ENCODE measurements around the gene GFAP.
A peak's percentile ranks its signal among the peaks of the same experiment; 100 is the strongest.

Gene GFAP

GRCh38 chr17:44906010-44906646, 9.2 kb downstream of the GFAP start:
- H3K4me3 ChIP-seq (ENCODE audit: low read length in 2 of 2): no peak overlapping the region
- no peak overlapping the region for H3K9ac ChIP-seq (ENCODE audit: low read length in 2 of 2)
- H3K9me3 ChIP-seq (ENCODE audit: control insufficient read depth in 2 of 2, low read length in 2 of 2): no peaks in the 10 kb centered on the region
- peaks cover 0 to 3% of the 10 kb centered on the region in 2 donors for H3K27me3 ChIP-seq (ENCODE audit: control insufficient read depth in 1 of 2, insufficient read depth in 2 of 2, low read length in 2 of 2)
- H3K4me1 ChIP-seq (ENCODE audit: control insufficient read depth, insufficient read depth, low read length): peaks cover 15% of the 10 kb centered on the region
- no peaks in the 10 kb centered on the region for H3K36me3 ChIP-seq (ENCODE audit: control insufficient read depth in 2 of 2, insufficient read depth in 2 of 2, low read length in 2 of 2)
- no peak overlapping the region for H3K27ac ChIP-seq (ENCODE audit: low read length)

DNA sequence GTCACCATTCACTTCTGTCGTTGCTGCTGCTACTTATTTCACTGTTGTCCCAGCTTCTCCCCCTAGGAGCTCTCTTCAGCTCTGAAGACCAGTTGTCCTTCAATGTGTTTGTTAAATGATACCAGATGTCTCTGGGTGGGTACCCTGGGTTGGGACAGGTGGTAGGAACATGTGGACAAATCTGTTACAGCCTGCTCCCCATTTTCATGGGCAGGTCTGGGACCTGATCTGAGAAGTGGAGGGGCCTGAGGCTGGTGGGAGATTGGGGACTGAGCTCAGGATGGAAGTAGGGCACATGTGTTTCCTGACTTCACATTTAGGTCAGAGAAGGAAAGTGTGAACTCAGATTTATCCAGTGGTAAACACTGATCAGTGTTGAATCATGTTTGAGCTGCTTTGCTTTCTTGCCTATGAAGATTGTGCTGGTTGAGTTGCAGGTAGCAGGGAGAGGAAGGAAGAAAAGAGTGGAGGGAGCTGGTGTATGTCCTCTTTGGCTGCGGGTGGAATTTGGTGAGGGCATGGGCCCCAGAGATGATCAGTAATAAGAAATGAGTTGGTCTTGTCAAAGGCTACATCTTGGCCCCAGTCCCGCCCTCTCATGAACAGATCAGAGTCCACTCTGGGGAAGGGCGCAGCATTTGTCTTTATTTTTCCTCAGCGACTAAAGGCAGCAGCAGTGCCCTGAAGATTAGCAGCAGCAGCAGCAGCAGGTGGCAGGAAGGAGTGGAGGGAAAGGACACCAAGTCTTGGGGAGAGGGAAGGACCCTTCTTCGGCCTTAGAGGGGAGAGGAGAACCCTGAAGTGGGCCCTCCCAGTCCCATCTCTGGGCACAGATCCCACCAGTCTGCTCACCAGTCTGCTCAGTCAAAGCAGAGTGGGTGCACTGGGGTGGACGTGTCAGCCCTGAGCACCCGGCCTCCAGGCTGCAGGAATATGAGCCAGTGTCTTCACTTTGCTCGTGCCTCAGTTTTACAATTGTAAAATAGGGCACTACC, 10.0 kb downstream of the GFAP start:
- Histone ChIP-seq H3K36me3 (ENCODE audit: control insufficient read depth in 2 of 2, insufficient read depth in 2 of 2, low read length in 2 of 2) (no peaks in the 10 kb centered on the region), H3K4me3 (ENCODE audit: low read length in 2 of 2) (no peak overlapping the region), H3K4me1 (ENCODE audit: control insufficient read depth, insufficient read depth, low read length) (peaks cover 19% of the 10 kb centered on the region), H3K9me3 (ENCODE audit: control insufficient read depth in 2 of 2, low read length in 2 of 2) (no peaks in the 10 kb centered on the region), H3K9ac (ENCODE audit: low read length in 2 of 2) (no peak overlapping the region), H3K27me3 (ENCODE audit: control insufficient read depth in 1 of 2, insufficient read depth in 2 of 2, low read length in 2 of 2) (no peaks in the 10 kb centered on the region), H3K27ac (ENCODE audit: low read length) (no peak overlapping the region)

DNA sequence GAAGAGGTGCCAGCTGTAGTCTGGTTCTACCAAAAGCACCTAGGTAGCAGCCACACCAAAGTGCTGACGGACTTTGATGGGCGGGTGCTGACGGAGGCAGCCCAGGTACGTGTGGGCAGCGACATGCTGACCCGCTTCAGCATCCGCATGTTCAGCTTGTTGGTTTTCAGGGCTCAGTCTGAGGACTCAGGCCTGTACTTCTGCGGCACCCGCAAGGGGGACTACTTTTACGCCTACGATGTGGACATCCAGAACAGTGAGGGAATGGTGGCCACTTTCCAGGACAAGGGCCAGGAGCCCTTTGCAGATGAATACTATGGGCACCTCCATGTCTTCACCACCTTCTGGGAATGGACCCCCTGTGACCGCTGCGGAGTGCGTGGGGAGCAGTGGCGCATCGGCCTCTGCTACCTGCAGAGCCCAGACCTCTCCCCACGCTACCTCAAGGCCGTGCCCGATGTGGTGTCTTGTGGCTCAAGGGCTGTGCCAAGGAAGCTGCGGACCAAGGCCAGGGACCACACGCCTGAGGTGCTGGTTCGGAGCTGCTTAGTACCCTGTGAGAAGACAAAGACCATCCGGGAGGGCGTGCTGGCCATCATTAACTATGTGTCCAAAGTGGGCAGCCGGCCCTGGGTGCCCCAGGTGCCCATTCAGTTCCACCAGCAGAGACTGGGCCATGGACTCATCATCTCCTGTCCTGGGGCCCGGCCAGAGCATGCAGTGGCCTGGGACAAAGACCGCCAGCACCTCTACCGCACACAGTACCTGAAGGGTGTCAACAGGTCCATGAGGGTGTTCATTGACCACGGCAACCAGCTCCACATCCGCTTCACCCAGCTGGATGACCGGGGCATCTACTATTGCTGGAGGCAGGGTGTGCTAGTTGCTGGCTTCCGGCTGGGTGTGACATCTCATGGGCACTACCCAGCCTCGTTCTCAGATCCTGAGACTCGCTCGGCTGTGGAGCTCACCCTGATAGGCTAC, 11.0 kb downstream of the GFAP start:
- Histone ChIP-seq H3K9ac (ENCODE audit: low read length in 2 of 2) (no peak overlapping the region), H3K9me3 (ENCODE audit: control insufficient read depth in 2 of 2, low read length in 2 of 2) (no peaks in the 10 kb centered on the region), H3K4me1 (ENCODE audit: control insufficient read depth, insufficient read depth, low read length) (peaks cover 24% of the 10 kb centered on the region), H3K27me3 (ENCODE audit: control insufficient read depth in 1 of 2, insufficient read depth in 2 of 2, low read length in 2 of 2) (no peaks in the 10 kb centered on the region), H3K27ac (ENCODE audit: low read length) (no peak overlapping the region), H3K4me3 (ENCODE audit: low read length in 2 of 2) (no peak overlapping the region), H3K36me3 (ENCODE audit: control insufficient read depth in 2 of 2, insufficient read depth in 2 of 2, low read length in 2 of 2) (no peaks in the 10 kb centered on the region)

- Histone ChIP-seq H3K9me3 (ENCODE audit: control insufficient read depth in 2 of 2, low read length in 2 of 2) (no peaks in the 10 kb centered on the region), H3K9ac (ENCODE audit: low read length in 2 of 2) (no peak overlapping the region), H3K4me1 (ENCODE audit: control insufficient read depth, insufficient read depth, low read length) (peaks cover 31% of the 10 kb centered on the region), H3K27me3 (ENCODE audit: control insufficient read depth in 1 of 2, insufficient read depth in 2 of 2, low read length in 2 of 2) (no peaks in the 10 kb centered on the region), H3K4me3 (ENCODE audit: low read length in 2 of 2) (no peak overlapping the region), H3K36me3 (ENCODE audit: control insufficient read depth in 2 of 2, insufficient read depth in 2 of 2, low read length in 2 of 2) (no peaks in the 10 kb centered on the region), H3K27ac (ENCODE audit: low read length) (no peak overlapping the region)
Measured at GRCh38 chr17:44903012-44903685, 12.2 kb downstream of the GFAP start.

- no peak overlapping the region for H3K27ac ChIP-seq (ENCODE audit: low read length)
- H3K36me3 ChIP-seq (ENCODE audit: control insufficient read depth in 2 of 2, insufficient read depth in 2 of 2, low read length in 2 of 2): no peaks in the 10 kb centered on the region
- no peaks in the 10 kb centered on the region for H3K27me3 ChIP-seq (ENCODE audit: control insufficient read depth in 1 of 2, insufficient read depth in 2 of 2, low read length in 2 of 2)
- H3K4me3 ChIP-seq (ENCODE audit: low read length in 2 of 2): no peak overlapping the region
- peaks cover 35% of the 10 kb centered on the region for H3K4me1 ChIP-seq (ENCODE audit: control insufficient read depth, insufficient read depth, low read length)
- H3K9me3 ChIP-seq (ENCODE audit: control insufficient read depth in 2 of 2, low read length in 2 of 2): no peaks in the 10 kb centered on the region
- no peak overlapping the region for H3K9ac ChIP-seq (ENCODE audit: low read length in 2 of 2)
Measured at GRCh38 chr17:44902135-44902760, 13.1 kb downstream of the GFAP start.

DNA sequence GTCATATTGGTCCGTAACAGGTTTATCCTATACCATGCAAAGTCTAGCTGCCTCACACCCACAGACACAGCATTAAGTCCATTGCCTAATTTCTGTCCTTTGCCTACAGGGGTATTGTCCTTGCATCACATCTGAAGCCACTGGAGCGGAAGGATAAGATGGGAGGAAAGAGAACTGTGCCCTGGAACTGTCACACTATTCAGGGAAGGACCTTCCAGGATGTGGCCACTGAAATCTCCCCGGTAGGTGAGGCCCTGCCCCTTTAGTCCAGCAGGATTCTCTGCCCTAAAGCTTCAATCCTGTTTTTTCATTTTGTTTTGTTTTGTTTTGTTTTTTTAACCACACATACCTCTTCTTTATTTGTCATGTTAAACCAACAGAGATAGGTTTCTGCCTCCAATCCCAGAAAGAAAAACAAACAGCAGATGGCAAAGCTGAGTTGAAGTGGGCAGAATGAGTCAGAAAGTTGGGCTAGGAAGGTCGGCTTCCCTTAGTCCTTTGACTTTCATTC, 13.8 kb downstream of the GFAP start:
- Histone ChIP-seq H3K27ac (ENCODE audit: low read length) (peak overlapping the region; percentile 97), H3K4me3 (ENCODE audit: low read length in 2 of 2) (no peak overlapping the region), H3K9me3 (ENCODE audit: control insufficient read depth in 2 of 2, low read length in 2 of 2) (no peaks in the 10 kb centered on the region), H3K36me3 (ENCODE audit: control insufficient read depth in 2 of 2, insufficient read depth in 2 of 2, low read length in 2 of 2) (no peaks in the 10 kb centered on the region), H3K4me1 (ENCODE audit: control insufficient read depth, insufficient read depth, low read length) (peaks cover 35% of the 10 kb centered on the region), H3K27me3 (ENCODE audit: control insufficient read depth in 1 of 2, insufficient read depth in 2 of 2, low read length in 2 of 2) (no peaks in the 10 kb centered on the region), H3K9ac (ENCODE audit: low read length in 2 of 2) (peak overlapping the region; percentile 18 to 36)

DNA sequence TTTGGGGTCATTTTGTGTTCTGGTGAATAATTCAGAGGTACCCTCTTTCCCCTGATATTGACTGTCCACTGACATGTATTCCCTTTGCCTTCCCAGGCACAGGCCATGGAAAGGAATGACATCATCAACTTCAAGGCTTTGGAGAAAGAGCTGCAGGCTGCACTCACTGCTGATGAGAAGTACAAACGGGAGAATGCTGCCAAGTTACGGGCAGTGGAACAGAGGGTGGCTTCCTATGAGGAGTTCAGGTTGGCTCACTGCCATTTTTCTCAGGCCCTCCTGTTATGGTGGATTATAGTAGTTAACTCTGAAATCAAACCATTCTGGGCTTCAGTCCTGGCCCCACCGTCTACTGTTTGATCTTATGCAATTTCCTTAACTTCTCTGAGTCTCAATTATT, 14.4 kb downstream of the GFAP start:
- H3K9me3 ChIP-seq (ENCODE audit: control insufficient read depth in 2 of 2, low read length in 2 of 2): no peaks in the 10 kb centered on the region
- peaks cover 35% of the 10 kb centered on the region for H3K4me1 ChIP-seq (ENCODE audit: control insufficient read depth, insufficient read depth, low read length)
- no peak overlapping the region for H3K4me3 ChIP-seq (ENCODE audit: low read length in 2 of 2)
- peaks cover 0 to 2% of the 10 kb centered on the region in 2 donors for H3K36me3 ChIP-seq (ENCODE audit: control insufficient read depth in 2 of 2, insufficient read depth in 2 of 2, low read length in 2 of 2)
- H3K9ac ChIP-seq (ENCODE audit: low read length in 2 of 2): no peak overlapping the region
- H3K27ac ChIP-seq (ENCODE audit: low read length): peak overlapping the region; percentile 97
- no peaks in the 10 kb centered on the region for H3K27me3 ChIP-seq (ENCODE audit: control insufficient read depth in 1 of 2, insufficient read depth in 2 of 2, low read length in 2 of 2)

DNA sequence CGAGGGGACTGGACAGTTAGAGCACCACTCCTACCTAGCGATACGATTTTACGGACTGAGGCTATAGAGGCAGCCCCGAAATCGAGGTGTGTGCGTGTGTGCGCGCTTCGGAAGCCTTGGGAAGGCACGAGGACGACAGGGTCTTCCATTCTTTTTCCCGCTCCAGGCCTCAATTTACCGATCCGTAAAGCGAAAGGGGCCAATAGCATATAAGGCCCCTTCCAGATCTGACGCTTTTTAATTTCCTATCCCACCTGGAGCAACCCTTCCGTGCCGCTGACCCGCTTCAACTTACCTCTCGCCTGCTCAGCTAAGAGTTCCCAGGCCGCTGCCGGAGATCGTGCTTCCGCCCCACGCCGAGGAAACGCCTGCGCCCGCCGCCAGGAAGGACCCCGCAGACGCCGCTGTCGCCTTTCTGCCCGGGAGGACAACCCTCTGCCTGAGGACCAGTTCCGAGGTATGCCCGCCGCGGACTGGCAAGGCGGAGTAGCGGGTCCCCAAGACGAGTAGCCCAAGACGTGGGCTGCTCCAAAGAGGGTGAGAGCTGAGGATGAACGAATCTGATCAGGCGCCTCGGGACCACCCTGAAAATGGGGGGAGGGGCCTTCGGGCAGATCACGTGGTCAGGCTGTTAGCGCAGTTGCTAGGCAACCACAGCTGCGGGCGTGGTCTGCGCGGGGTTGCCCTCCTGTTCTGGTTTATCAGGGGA, 16.1 kb downstream of the GFAP start, which contains the start of gene EFTUD2:
TSS of gene EFTUD2 (minus strand) at position 372 of the 709 bp plus-strand sequence. CDS start 4,924 bp downstream, outside the sequence.
- Histone ChIP-seq H3K4me3 (ENCODE audit: low read length in 2 of 2) (peak within 1 kb of the TSS; percentile 100), H3K36me3 (ENCODE audit: control insufficient read depth in 2 of 2, insufficient read depth in 2 of 2, low read length in 2 of 2) (peaks cover 2 to 6% of the 10 kb centered on the region in 2 donors), H3K4me1 (ENCODE audit: control insufficient read depth, insufficient read depth, low read length) (peaks cover 35% of the 10 kb centered on the region), H3K9ac (ENCODE audit: low read length in 2 of 2) (peak within 1 kb of the TSS; percentile 96 to 100), H3K27me3 (ENCODE audit: control insufficient read depth in 1 of 2, insufficient read depth in 2 of 2, low read length in 2 of 2) (no peaks in the 10 kb centered on the region), H3K9me3 (ENCODE audit: control insufficient read depth in 2 of 2, low read length in 2 of 2) (no peaks in the 10 kb centered on the region), H3K27ac (ENCODE audit: low read length) (peak within 1 kb of the TSS; percentile 97)

DNA sequence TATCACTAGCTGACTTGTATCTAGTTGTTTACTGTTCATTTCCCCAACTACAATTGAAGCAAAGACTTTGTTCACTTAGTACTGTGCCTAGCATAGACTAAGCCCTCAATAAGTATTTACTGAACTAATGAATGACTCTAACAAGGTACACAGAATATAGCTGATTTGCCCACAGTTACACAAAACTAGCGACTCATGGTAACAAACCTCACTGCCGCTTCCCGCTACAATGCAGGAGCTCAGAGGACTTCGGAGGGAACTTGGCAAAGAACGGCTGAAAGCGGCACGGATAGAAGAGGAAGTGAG, 16.6 kb downstream of the GFAP start:
- Histone ChIP-seq H3K36me3 (ENCODE audit: control insufficient read depth in 2 of 2, insufficient read depth in 2 of 2, low read length in 2 of 2) (peaks cover 2 to 9% of the 10 kb centered on the region in 2 donors), H3K4me3 (ENCODE audit: low read length in 2 of 2) (peak overlapping the region; percentile 100), H3K27ac (ENCODE audit: low read length) (peak overlapping the region; percentile 97), H3K27me3 (ENCODE audit: control insufficient read depth in 1 of 2, insufficient read depth in 2 of 2, low read length in 2 of 2) (no peaks in the 10 kb centered on the region), H3K4me1 (ENCODE audit: control insufficient read depth, insufficient read depth, low read length) (peaks cover 35% of the 10 kb centered on the region), H3K9me3 (ENCODE audit: control insufficient read depth in 2 of 2, low read length in 2 of 2) (no peaks in the 10 kb centered on the region), H3K9ac (ENCODE audit: low read length in 2 of 2) (peak overlapping the region; percentile 96 to 100)
